IMR-90 (cell line): ENCODE results near the gene FXYD1.

Source experiments
- CTCF ChIP-seq: conservative IDR thresholded peaks from 2 replicates; pipeline ENCODE4 v1.5.1; 2012; ENCODE audit warnings: mild to moderate bottlenecking, low read depth, low read length, improper control_type of control experiment
- POLR2A ChIP-seq: IDR thresholded peaks from 2 replicates; pipeline ENCODE4 v1.6.1; 2012; ENCODE audit warnings: mild to moderate bottlenecking, low read depth, low read length

GRCh38 chr19:35126624-35126959, 12.0 kb upstream of the FXYD1 start:
- TF ChIP-seq CTCF (no peak), POLR2A (no peak)
